ENCODE data around the gene EXOC4.

The EXOC4 gene

DNA sequence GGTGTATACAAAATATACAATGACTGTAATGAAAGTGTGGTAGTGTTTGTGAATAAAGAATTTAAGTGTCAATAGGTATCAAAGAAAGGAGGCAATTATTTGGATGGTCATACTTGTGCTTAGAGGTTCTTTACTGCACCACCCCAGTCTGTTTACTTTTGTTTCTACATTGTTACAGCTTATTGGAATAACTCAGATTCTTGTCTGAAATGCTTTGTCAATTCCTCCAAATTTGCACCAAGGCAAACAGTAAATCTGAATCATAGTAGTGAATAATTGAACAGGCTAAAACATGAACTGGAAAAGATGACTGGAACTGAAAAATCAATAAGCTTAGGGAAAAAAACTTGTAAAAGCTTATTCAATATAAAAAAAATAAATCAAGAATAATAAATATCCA is 319.2 kb downstream of the EXOC4 start:
- H3K36me3 ChIP-seq (ENCODE audit: control insufficient read depth, insufficient read depth, low read length): no peaks in the 10 kb centered on the region
- no peak for DNase-seq (ENCODE audit: extremely low read depth, insufficient read length)
- H3K27me3 ChIP-seq (replicated peaks; ENCODE audit: control insufficient read depth, insufficient read depth, low read length): no peaks in the 10 kb centered on the region
- TF ChIP-seq, protein P1, sequence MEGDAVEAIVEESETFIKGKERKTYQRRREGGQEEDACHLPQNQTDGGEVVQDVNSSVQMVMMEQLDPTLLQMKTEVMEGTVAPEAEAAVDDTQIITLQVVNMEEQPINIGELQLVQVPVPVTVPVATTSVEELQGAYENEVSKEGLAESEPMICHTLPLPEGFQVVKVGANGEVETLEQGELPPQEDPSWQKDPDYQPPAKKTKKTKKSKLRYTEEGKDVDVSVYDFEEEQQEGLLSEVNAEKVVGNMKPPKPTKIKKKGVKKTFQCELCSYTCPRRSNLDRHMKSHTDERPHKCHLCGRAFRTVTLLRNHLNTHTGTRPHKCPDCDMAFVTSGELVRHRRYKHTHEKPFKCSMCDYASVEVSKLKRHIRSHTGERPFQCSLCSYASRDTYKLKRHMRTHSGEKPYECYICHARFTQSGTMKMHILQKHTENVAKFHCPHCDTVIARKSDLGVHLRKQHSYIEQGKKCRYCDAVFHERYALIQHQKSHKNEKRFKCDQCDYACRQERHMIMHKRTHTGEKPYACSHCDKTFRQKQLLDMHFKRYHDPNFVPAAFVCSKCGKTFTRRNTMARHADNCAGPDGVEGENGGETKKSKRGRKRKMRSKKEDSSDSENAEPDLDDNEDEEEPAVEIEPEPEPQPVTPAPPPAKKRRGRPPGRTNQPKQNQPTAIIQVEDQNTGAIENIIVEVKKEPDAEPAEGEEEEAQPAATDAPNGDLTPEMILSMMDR (IDR thresholded peaks at IDR 0.05; ENCODE audit: insufficient read depth, low read length, poor library complexity, severe bottlenecking): no peak
- H3K4me3 ChIP-seq (replicated peaks; ENCODE audit: low read depth, low read length): no peak overlapping the region

DNA sequence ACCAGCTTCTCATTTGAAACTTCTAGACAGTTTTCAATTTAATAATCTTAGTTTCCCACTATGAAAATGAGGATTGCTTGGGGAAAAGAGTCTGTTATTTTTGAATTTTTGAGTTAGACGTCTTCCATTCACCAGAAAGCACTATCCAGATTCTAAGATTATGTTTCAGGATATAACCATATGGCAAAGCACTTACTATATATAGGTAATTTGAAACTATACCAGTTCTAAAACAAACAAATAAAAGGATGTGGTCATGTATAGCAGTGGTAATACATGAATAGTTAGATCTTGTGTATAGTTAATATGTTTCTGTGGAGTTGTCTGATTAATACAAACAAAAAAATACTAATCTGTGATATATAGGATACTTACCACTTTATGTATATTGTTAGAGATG is 320.0 kb downstream of the EXOC4 start:
- Histone ChIP-seq H3K36me3 (ENCODE audit: control insufficient read depth, insufficient read depth, low read length) (no peaks in the 10 kb centered on the region), H3K4me3 (replicated peaks; ENCODE audit: low read depth, low read length) (no peak overlapping the region), H3K27me3 (replicated peaks; ENCODE audit: control insufficient read depth, insufficient read depth, low read length) (no peaks in the 10 kb centered on the region)
- no peak for DNase-seq (ENCODE audit: extremely low read depth, insufficient read length)
- TF ChIP-seq, protein P1 (IDR thresholded peaks at IDR 0.05; ENCODE audit: insufficient read depth, low read length, poor library complexity, severe bottlenecking): no peak

DNA sequence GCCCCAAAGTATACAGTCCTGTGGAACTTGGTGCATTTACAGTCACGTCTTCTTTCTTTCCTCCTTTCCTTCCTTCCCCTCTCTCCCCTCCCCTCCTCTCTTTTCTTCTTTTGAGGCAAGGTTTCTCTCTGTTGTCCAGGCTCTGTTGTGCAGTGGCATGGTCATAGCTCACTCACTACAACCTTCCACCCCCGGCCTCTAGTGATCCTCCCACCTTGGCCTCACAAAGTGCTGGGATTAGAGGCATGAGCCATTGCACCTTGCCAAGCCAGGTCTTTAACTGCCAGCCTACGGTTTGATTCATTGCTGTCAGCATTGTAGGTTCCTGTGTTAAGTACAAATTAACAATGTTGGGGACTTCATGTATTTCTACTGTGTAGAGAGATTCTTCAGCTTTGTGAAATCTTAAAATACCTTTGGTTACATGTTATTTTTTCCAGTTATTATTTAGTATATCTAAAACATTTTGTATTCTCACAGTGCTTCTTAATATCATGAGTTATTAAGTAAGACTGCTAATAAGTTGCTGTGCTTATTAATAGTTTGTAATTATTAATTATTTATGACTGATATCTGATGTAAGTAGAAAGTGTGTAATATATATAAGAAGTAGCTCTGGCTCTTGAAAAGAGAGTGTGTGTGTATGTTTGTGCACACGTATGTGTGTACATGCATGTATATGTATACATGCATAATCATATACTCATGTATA is 320.8 kb downstream of the EXOC4 start:
- Histone ChIP-seq H3K36me3 (ENCODE audit: control insufficient read depth, insufficient read depth, low read length) (no peaks in the 10 kb centered on the region), H3K4me3 (replicated peaks; ENCODE audit: low read depth, low read length) (no peak overlapping the region), H3K27me3 (replicated peaks; ENCODE audit: control insufficient read depth, insufficient read depth, low read length) (no peaks in the 10 kb centered on the region)
- no peak for DNase-seq (ENCODE audit: extremely low read depth, insufficient read length)
- TF ChIP-seq, protein P1 (IDR thresholded peaks at IDR 0.05; ENCODE audit: insufficient read depth, low read length, poor library complexity, severe bottlenecking): no peak

DNA sequence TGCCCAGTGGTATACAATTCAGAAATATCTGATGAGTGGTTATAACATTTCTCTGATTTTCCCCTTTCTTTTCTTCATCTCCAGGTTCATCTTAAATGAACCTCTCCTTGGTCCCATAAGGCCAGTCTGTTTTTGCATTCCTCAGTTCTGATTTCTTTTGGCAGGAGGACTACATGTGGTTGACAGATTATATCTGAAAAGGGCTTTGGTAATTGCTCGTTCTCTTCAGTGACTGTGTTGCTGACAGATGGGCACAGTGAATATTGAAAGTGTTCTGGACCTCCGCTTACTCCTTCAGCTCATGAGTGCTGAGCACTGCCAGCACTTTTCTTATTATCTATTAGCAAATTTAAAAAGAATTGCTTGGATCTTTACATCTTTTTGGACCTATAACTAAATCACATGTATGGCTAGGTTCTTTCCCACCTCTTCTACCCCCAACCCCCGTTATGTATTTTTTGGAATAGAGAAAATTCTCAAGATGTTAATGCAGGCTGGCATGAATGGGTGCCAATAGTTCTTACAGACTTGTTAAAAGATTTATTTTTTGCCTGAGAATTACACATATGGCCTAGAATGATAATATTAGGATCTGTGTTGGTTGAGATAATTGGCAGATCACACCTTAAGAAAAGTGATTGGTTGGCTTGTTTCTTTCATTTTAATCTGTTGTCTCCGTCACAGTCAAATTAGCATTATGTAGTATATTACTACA is 323.0 kb downstream of the EXOC4 start:
- no peak overlapping the region for H3K4me3 ChIP-seq (replicated peaks; ENCODE audit: low read depth, low read length)
- TF ChIP-seq, protein P1 (IDR thresholded peaks at IDR 0.05; ENCODE audit: insufficient read depth, low read length, poor library complexity, severe bottlenecking): no peak
- no peak for DNase-seq (ENCODE audit: extremely low read depth, insufficient read length)

DNA sequence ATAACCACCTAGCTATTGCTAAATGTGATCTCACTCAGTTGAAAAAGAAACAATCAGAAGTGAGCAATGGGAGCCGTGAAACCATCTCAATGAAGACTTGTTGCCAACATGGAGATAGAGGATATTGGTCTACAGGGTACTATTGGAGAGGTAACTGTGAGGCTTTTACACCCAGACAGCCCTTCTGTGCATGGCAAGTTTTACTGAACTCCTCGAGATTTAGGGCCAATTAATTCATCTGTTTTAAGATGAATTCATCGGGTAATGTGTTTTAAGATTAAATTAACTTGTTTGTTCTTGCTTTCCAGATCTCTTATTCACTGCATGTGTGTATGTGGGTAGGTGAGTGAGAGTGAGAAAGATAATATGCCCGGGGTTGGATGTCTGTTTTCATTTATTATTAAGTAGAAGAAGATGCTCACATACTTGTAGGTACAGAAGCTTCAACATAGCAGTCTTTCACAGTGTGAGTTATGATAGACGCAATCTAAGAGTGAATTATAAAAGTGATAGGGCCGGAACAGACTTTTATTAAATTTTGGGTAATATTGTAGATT is 323.8 kb downstream of the EXOC4 start:
- Histone ChIP-seq H3K27me3 (replicated peaks; ENCODE audit: control insufficient read depth, insufficient read depth, low read length) (no peaks in the 10 kb centered on the region), H3K36me3 (ENCODE audit: control insufficient read depth, insufficient read depth, low read length) (no peaks in the 10 kb centered on the region), H3K4me3 (replicated peaks; ENCODE audit: low read depth, low read length) (no peak overlapping the region)
- DNase-seq (ENCODE audit: extremely low read depth, insufficient read length): no peak
- TF ChIP-seq, protein P1 (IDR thresholded peaks at IDR 0.05; ENCODE audit: insufficient read depth, low read length, poor library complexity, severe bottlenecking): no peak

More for the DNA sequence above, 323.0 kb downstream of the EXOC4 start:
- Histone ChIP-seq H3K36me3 (ENCODE audit: control insufficient read depth, insufficient read depth, low read length) (no peaks in the 10 kb centered on the region), H3K27me3 (replicated peaks; ENCODE audit: control insufficient read depth, insufficient read depth, low read length) (no peaks in the 10 kb centered on the region)

Measured in GM06990 (cell line).